ENCODE data around the gene PVRIG. TPM values are rescaled to one million over a fixed set of nuclear protein-coding genes. Genes with fewer than 3 reads are reported as not detected.

The PVRIG gene
- total RNA-seq, 1 experiment from 2014 or later: 0.70 TPM

GRCh38 chr7:100219271-100219737 lies 445 bp upstream of the PVRIG start:
- H4K20me1 ChIP-seq (ENCODE audit: control insufficient read depth, insufficient read depth, insufficient read length): no peaks in the 10 kb centered on the region
- H3K79me2 ChIP-seq (ENCODE audit: insufficient read depth, low read length): no peaks in the 10 kb centered on the region
- no peak overlapping the region for H4K5ac ChIP-seq (ENCODE audit: insufficient read length, low read depth, low read length)
- WGBS (ENCODE audit: extremely low coverage, insufficient read length, low lambda C conversion rate): no CpG with 5 or more reads among the region's 10 CpGs
- H3K9me3 Mint-ChIP-seq: no peaks in the 10 kb centered on the region
- no peak overlapping the region for H3K4me2 ChIP-seq (ENCODE audit: insufficient read depth, insufficient read length, low read length)
- no peak overlapping the region for H2BK20ac ChIP-seq (ENCODE audit: low read depth, low read length, poor library complexity, severe bottlenecking)
- H3K23me2 ChIP-seq (ENCODE audit: insufficient read length, low read depth, low read length, poor library complexity, severe bottlenecking): no peaks in the 10 kb centered on the region
- no peak for DNase-seq
- peaks cover 4 to 17% (median 12%) of the 10 kb centered on the region in 3 experiments; a peak in 5 of 7 replicates for H3K36me3 Mint-ChIP-seq (ENCODE audit: insufficient read depth in 1 of 3, low read depth in 3 of 3)
- H3K23ac ChIP-seq (ENCODE audit: insufficient read length, low read depth, low read length): no peak overlapping the region
- no peak overlapping the region for H3K27ac ChIP-seq (ENCODE audit: insufficient read length, low read depth, low read length)
- H3K27me3 ChIP-seq (ENCODE audit: insufficient read depth, low read length): no peaks in the 10 kb centered on the region; the same call in 1 of the 2 replicates
- H2AK5ac ChIP-seq (ENCODE audit: insufficient read length, low read length): no peak overlapping the region
- H3K4me1 Mint-ChIP-seq: peaks cover 3 to 13% of the 10 kb centered on the region in 2 experiments; a peak in 3 of 4 replicates
- no peak overlapping the region for H3K9ac ChIP-seq (ENCODE audit: extremely low read depth, insufficient read length, low read length)
- H3K27me3 Mint-ChIP-seq (ENCODE audit: low read depth): peaks cover 15% of the 10 kb centered on the region
- no peak overlapping the region for H3K56ac ChIP-seq (ENCODE audit: insufficient read length, low read depth, low read length)
- H3K79me1 ChIP-seq (ENCODE audit: insufficient read depth, low read depth, low read length, poor library complexity, severe bottlenecking): no peaks in the 10 kb centered on the region
- no peak overlapping the region for H3K27ac Mint-ChIP-seq
- H2AFZ ChIP-seq (ENCODE audit: low read length): no peak overlapping the region
- TF ChIP-seq, protein P1, sequence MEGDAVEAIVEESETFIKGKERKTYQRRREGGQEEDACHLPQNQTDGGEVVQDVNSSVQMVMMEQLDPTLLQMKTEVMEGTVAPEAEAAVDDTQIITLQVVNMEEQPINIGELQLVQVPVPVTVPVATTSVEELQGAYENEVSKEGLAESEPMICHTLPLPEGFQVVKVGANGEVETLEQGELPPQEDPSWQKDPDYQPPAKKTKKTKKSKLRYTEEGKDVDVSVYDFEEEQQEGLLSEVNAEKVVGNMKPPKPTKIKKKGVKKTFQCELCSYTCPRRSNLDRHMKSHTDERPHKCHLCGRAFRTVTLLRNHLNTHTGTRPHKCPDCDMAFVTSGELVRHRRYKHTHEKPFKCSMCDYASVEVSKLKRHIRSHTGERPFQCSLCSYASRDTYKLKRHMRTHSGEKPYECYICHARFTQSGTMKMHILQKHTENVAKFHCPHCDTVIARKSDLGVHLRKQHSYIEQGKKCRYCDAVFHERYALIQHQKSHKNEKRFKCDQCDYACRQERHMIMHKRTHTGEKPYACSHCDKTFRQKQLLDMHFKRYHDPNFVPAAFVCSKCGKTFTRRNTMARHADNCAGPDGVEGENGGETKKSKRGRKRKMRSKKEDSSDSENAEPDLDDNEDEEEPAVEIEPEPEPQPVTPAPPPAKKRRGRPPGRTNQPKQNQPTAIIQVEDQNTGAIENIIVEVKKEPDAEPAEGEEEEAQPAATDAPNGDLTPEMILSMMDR (conservative IDR thresholded peaks at IDR 0.05): no peak
- no peak overlapping the region for H3K18ac ChIP-seq (ENCODE audit: insufficient read length, low read depth, low read length)
- no peak overlapping the region for H4K8ac ChIP-seq (replicated peaks; ENCODE audit: insufficient read length, low read depth, low read length)
- H2BK120ac ChIP-seq (ENCODE audit: low read depth, low read length, poor library complexity, severe bottlenecking): no peak overlapping the region
- H3K4me3 Mint-ChIP-seq: no peak overlapping the region
- no peak overlapping the region for H3K4ac ChIP-seq (ENCODE audit: low read depth, low read length)
- H3T11ph ChIP-seq (ENCODE audit: low read length): no peak overlapping the region
- no peaks in the 10 kb centered on the region for H3K4me1 ChIP-seq (ENCODE audit: insufficient read depth, low read length)
- no peak overlapping the region for H2BK5ac ChIP-seq (ENCODE audit: insufficient read length, low read length)
- H2BK15ac ChIP-seq (ENCODE audit: low read depth, low read length): no peak overlapping the region
- no peaks in the 10 kb centered on the region for H3K9me3 ChIP-seq (ENCODE audit: control insufficient read depth, low read depth, low read length)
- H2BK12ac ChIP-seq (ENCODE audit: insufficient read length, low read depth, low read length): no peak overlapping the region
- H4K91ac ChIP-seq (ENCODE audit: insufficient read length, low read depth, low read length): no peak overlapping the region
- no peak overlapping the region for H3K14ac ChIP-seq (ENCODE audit: insufficient read depth, low read length)

Measured in H9 (cell line).